CD4-positive, alpha-beta memory T cell (primary cell): Measurements from ENCODE around the gene CLMN. TPM values are rescaled to one million over a fixed set of nuclear protein-coding genes. Genes with fewer than 3 reads are reported as not detected.
A peak's percentile ranks its signal among the peaks of the same experiment; 100 is the strongest.

ENCODE experiments used
- CTCF ChIA-PET: fragments of 350-600 bp; sonication (Branson Sonifier 250); formaldehyde crosslinking; loops from one replicate; lab custom pipeline; 2021; ENCODE audit warnings: inconsistent platforms; ENCODE audit not compliant: partially characterized antibody; lab: Charles Lee
- POLR2A ChIA-PET: fragments of 350-600 bp; sonication (Branson Sonifier 250); formaldehyde crosslinking; loops from one replicate; lab custom pipeline; 2021; ENCODE audit not compliant: partially characterized antibody; lab: Charles Lee
- DNase-seq, 5 donors: peaks; one replicate each; pipeline versions ENCODE4 v3.0.0 to v3.0.0-alpha.2; 2020 to 2022; ENCODE audit warnings: mixed read lengths in 1 of 5
- H3K27ac ChIP-seq: one replicate; pipeline ENCODE4 v1.7.0; 2013; ENCODE audit warnings: low read depth, low read length
- H3K27me3 ChIP-seq: 2 replicates; pipeline ENCODE4 v1.7.0; 2013; ENCODE audit warnings: mild to moderate bottlenecking, low read length, moderate library complexity; ENCODE audit not compliant: insufficient read depth
- H3K36me3 ChIP-seq: 2 replicates; pipeline ENCODE4 v1.7.0; 2013; ENCODE audit warnings: mild to moderate bottlenecking, low read length, moderate library complexity; ENCODE audit not compliant: insufficient read depth
- H3K4me1 ChIP-seq: 2 replicates; pipeline ENCODE4 v1.7.0; 2013; ENCODE audit warnings: mild to moderate bottlenecking, low read length, moderate library complexity; ENCODE audit not compliant: insufficient read depth
- H3K4me3 ChIP-seq, 2 donors: one replicate each; pipeline ENCODE4 v1.7.0; 2013; ENCODE audit warnings: low read length in 2 of 2, mild to moderate bottlenecking in 1 of 2
- H3K9me3 ChIP-seq, 2 donors: one replicate each; pipeline ENCODE4 v1.7.0; 2013; ENCODE audit warnings: low read length in 2 of 2, control low read depth in 1 of 2; ENCODE audit not compliant: control insufficient read depth in 1 of 2
- H3K27ac Mint-ChIP-seq, 7 donors: one replicate each; pipeline ENCODE4 v1.8.0; 2020 to 2021; ENCODE audit warnings: mixed read lengths in 7 of 7, mild to moderate bottlenecking in 6 of 7, inconsistent platforms in 3 of 7, moderate library complexity in 3 of 7
- H3K27me3 Mint-ChIP-seq, 2 donors: one replicate each; pipeline ENCODE4 v1.8.0; 2020 to 2021; ENCODE audit warnings: mixed read lengths in 2 of 2
- H3K36me3 Mint-ChIP-seq, 2 donors: one replicate each; pipeline ENCODE4 v1.8.0; 2020 to 2021; ENCODE audit warnings: mixed read lengths in 2 of 2, inconsistent platforms in 1 of 2, mild to moderate bottlenecking in 1 of 2
- H3K4me1 Mint-ChIP-seq, 4 donors: one replicate each; pipeline ENCODE4 v1.8.0; 2020 to 2021; ENCODE audit warnings: mixed read lengths in 4 of 4, mild to moderate bottlenecking in 1 of 4
- H3K4me3 Mint-ChIP-seq, 8 donors: one replicate each; pipeline ENCODE4 v1.8.0; 2020 to 2021; ENCODE audit warnings: mixed read lengths in 8 of 8, mild to moderate bottlenecking in 7 of 8, moderate library complexity in 6 of 8, inconsistent platforms in 3 of 8
- H3K9me3 Mint-ChIP-seq, 8 donors: one replicate each; pipeline ENCODE4 v1.8.0; 2020 to 2021; ENCODE audit warnings: mixed read lengths in 8 of 8, mild to moderate bottlenecking in 5 of 8, inconsistent platforms in 3 of 8, moderate library complexity in 1 of 8
- intact Hi-C: fragments of 100-400 bp; cut with micrococcal nuclease; formaldehyde crosslinking; loops from one replicate; pipeline ENCODE4 v1.15.1; 2023
- polyA plus RNA-seq, 2 donors: library from polyadenylated mRNA; unstranded; fragments of 300-500 nt; fragmentation: Illumina TruSeq; gene quantifications; one replicate each; pipeline ENCODE4 v1.2.3, GENCODE V29; 2021
- total RNA-seq, 2 experiments: library from RNA; stranded (reverse); gene quantifications; one replicate each; pipeline ENCODE4 v1.2.3, GENCODE V29; 2021

CLMN gene
- total and polyA plus RNA-seq, 4 experiments from 2014 or later, result 0.22 to 0.70 (median 0.65) TPM; not detected in 1

GRCh38 chr14:95361373-95362137 is 41.8 kb upstream of the CLMN start:
- H3K36me3 ChIP-seq, result no peaks in the 10 kb centered on the region
- H3K27ac ChIP-seq, result no peak overlapping the region
- H3K9me3 ChIP-seq, result no peaks in the 10 kb centered on the region
- POLR2A ChIA-PET, result no interaction called here
- CTCF ChIA-PET, result interaction anchor here (0.8 to 1.3 kb wide), 2 partner anchors 9 to 13 kb away, joined by 3 read pairs; no protein-coding TSS in a partner anchor
- Mint-ChIP-seq H3K4me3 (peak overlapping the region in 1 of 8 donors; percentile 15), H3K9me3 (peaks cover 0 to 5% (median 0%) of the 10 kb centered on the region in 8 donors), H3K27me3 (peaks cover 33 to 38% of the 10 kb centered on the region in 2 donors), H3K27ac (peak overlapping the region in 1 of 7 donors; percentile 36), H3K36me3 (no peaks in the 10 kb centered on the region), H3K4me1 (peaks cover 0 to 1% (median 0%) of the 10 kb centered on the region in 4 donors)
- H3K27me3 ChIP-seq, result peaks cover 11% of the 10 kb centered on the region
- no peaks in the 10 kb centered on the region for H3K4me1 ChIP-seq
- no peak overlapping the region for H3K4me3 ChIP-seq
- DNase-seq, result peak in 3 of 5 donors; percentile 3 to 10 (median 7)
- intact Hi-C loops, result no loop called here

DNA sequence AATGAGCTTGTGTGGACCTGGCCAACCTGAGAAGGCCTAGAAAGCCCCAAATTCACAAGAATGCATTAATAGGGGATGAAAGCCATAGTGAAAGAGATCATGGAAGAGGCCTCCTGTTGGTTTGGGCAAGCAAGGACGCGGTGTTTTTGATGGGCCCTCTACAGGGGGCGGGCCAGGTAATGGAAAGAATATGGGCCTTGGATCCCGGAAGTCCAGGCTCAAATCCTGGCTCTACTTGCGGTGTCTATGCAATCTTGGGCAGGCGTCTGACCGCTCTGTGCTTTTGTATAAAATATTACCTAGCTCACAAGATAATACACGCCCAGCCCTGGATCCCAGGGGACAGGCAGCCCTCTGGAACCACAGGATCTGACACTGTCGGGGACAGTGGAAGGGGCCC is 41.1 kb upstream of the CLMN start:
- H3K36me3 Mint-ChIP-seq, result no peaks in the 10 kb centered on the region
- intact Hi-C loops, result no loop called here

DNA sequence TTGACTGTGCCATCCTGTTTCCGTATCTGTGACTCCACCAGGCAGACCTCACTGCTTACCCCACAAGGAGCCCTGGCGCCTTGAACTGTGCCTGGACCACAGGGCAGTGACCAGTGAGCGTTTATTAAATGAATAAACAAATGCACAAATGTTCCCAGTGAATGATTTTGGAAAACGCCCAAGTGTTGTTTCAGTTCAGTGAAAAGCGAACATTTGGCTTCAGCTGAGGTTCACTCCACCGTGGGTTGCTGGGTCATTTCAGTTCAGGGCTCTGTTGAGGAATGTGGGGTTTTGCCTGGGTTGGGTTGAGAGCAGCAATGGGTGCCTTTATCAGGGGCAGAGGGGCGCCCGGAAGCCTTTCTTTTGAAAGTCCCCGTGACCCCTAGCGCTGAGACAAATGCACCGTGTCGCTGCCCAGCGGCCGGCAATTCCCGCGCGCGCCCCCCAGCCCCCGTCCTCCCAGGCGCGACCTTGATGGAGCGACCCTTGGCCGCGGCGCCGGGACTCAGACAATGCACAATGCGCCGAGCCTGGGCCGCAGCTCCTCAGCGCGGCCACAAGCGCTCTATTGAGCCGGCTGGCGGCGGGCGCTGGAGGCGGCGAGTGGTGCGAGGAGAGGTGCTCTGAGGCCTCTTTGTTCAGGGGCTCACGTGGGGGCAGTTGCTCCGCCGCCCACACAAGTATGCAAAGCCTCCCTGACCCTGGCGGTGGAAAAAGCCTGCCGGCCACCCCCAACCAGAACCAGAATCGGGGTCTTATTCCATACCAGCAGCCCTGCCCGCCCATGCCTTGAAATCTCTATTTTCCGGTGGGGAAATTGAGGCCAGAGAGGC is 40.5 kb upstream of the CLMN start:
- peaks cover 27 to 31% of the 10 kb centered on the region in 2 donors for H3K27me3 Mint-ChIP-seq
- Histone ChIP-seq H3K27ac (no peak overlapping the region), H3K27me3 (peaks cover 11% of the 10 kb centered on the region), H3K4me1 (no peaks in the 10 kb centered on the region), H3K36me3 (no peaks in the 10 kb centered on the region), H3K9me3 (no peaks in the 10 kb centered on the region), H3K4me3 (no peak overlapping the region)
- H3K27ac Mint-ChIP-seq, result no peak overlapping the region
- H3K4me1 Mint-ChIP-seq, result peaks cover 0 to 1% (median 0%) of the 10 kb centered on the region in 4 donors
- POLR2A ChIA-PET, result no interaction called here
- H3K9me3 Mint-ChIP-seq, result peaks cover 0 to 3% (median under 1%) of the 10 kb centered on the region in 8 donors
- CTCF ChIA-PET, result no interaction called here
- no peaks in the 10 kb centered on the region for H3K36me3 Mint-ChIP-seq
- intact Hi-C loops, result no loop called here
- no peak for DNase-seq
- H3K4me3 Mint-ChIP-seq, result no peak overlapping the region

More for the DNA sequence above, 41.1 kb upstream of the CLMN start:
- CTCF ChIA-PET, result no interaction called here
- peaks cover 11% of the 10 kb centered on the region for H3K27me3 ChIP-seq
- no peak overlapping the region for H3K4me3 Mint-ChIP-seq
- peaks cover 0 to 4% (median 0%) of the 10 kb centered on the region in 8 donors for H3K9me3 Mint-ChIP-seq
- no peak overlapping the region for H3K27ac Mint-ChIP-seq
- no peak overlapping the region for H3K27ac ChIP-seq
- H3K4me1 Mint-ChIP-seq, result peaks cover 0 to 1% (median 0%) of the 10 kb centered on the region in 4 donors
- no peaks in the 10 kb centered on the region for H3K36me3 ChIP-seq
- H3K4me1 ChIP-seq, result no peaks in the 10 kb centered on the region
- no peaks in the 10 kb centered on the region for H3K9me3 ChIP-seq
- no peak for DNase-seq
- peaks cover 29 to 33% of the 10 kb centered on the region in 2 donors for H3K27me3 Mint-ChIP-seq
- POLR2A ChIA-PET, result no interaction called here
- no peak overlapping the region for H3K4me3 ChIP-seq

GRCh38 chr14:95356245-95356869 is 36.6 kb upstream of the CLMN start:
- CTCF ChIA-PET, result no interaction called here
- POLR2A ChIA-PET, result no interaction called here
- H3K4me1 Mint-ChIP-seq, result no peaks in the 10 kb centered on the region

DNA sequence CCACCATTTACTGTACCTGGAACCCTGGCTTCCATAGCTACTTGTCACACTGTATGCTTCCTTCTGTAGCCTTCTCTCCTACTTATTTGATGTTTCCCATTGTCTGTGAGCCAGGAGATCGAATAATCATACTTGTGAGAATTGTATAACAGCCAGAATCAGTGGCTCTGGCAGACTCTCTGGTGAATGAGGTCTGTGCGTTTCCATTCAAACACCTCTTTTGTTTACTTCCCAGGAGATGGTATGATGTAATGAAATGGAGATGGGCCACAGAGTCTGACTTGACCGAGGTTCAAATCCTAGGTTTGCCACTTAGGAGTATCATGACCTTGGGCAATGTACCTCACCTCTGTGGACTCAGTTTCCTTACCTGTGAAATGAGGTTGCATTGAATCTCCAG is 35.7 kb upstream of the CLMN start:
- no peaks in the 10 kb centered on the region for H3K27me3 ChIP-seq
- no peak overlapping the region for H3K27ac ChIP-seq
- H3K27me3 Mint-ChIP-seq, result peaks cover 11 to 12% of the 10 kb centered on the region in 2 donors
- H3K4me1 Mint-ChIP-seq, result no peaks in the 10 kb centered on the region
- H3K4me3 Mint-ChIP-seq, result no peak overlapping the region
- no peak for DNase-seq
- H3K36me3 Mint-ChIP-seq, result no peaks in the 10 kb centered on the region
- ChIA-PET CTCF (no interaction called here), POLR2A (no interaction called here)
- H3K36me3 ChIP-seq, result no peaks in the 10 kb centered on the region
- no peaks in the 10 kb centered on the region for H3K4me1 ChIP-seq
- no peak overlapping the region for H3K4me3 ChIP-seq
- H3K9me3 ChIP-seq, result no peaks in the 10 kb centered on the region
- H3K9me3 Mint-ChIP-seq, result peaks cover 0 to 19% (median 11%) of the 10 kb centered on the region in 8 donors
- no peak overlapping the region for H3K27ac Mint-ChIP-seq
- intact Hi-C loops, result no loop called here

More at GRCh38 chr14:95356245-95356869, 36.6 kb upstream of the CLMN start:
- Mint-ChIP-seq H3K4me3 (no peak overlapping the region), H3K27me3 (peaks cover 9 to 14% of the 10 kb centered on the region in 2 donors), H3K27ac (no peak overlapping the region), H3K36me3 (no peaks in the 10 kb centered on the region), H3K9me3 (peaks cover 0 to 19% (median 11%) of the 10 kb centered on the region in 8 donors)
- Histone ChIP-seq H3K27ac (no peak overlapping the region), H3K27me3 (peaks cover 5% of the 10 kb centered on the region), H3K4me3 (no peak overlapping the region), H3K4me1 (no peaks in the 10 kb centered on the region), H3K36me3 (no peaks in the 10 kb centered on the region), H3K9me3 (no peaks in the 10 kb centered on the region)
- no peak for DNase-seq
- intact Hi-C loops, result no loop called here

GRCh38 chr14:95354834-95355233 is 35.1 kb upstream of the CLMN start:
- no peak for DNase-seq
- no peaks in the 10 kb centered on the region for H3K4me1 Mint-ChIP-seq
- H3K27me3 Mint-ChIP-seq, result peaks cover 11 to 12% of the 10 kb centered on the region in 2 donors
- intact Hi-C loops, result no loop called here
- Histone ChIP-seq H3K27me3 (no peaks in the 10 kb centered on the region), H3K9me3 (no peaks in the 10 kb centered on the region), H3K4me1 (no peaks in the 10 kb centered on the region), H3K27ac (no peak overlapping the region), H3K36me3 (no peaks in the 10 kb centered on the region), H3K4me3 (no peak overlapping the region)
- ChIA-PET CTCF (no interaction called here), POLR2A (no interaction called here)
- H3K4me3 Mint-ChIP-seq, result no peak overlapping the region
- H3K36me3 Mint-ChIP-seq, result no peaks in the 10 kb centered on the region
- no peak overlapping the region for H3K27ac Mint-ChIP-seq
- peaks cover 0 to 19% (median 11%) of the 10 kb centered on the region in 8 donors for H3K9me3 Mint-ChIP-seq

GRCh38 chr14:95353664-95354063 is 34.0 kb upstream of the CLMN start:
- Histone ChIP-seq H3K4me3 (no peak overlapping the region), H3K27me3 (no peaks in the 10 kb centered on the region), H3K4me1 (no peaks in the 10 kb centered on the region), H3K36me3 (no peaks in the 10 kb centered on the region), H3K9me3 (no peaks in the 10 kb centered on the region), H3K27ac (no peak overlapping the region)
- intact Hi-C loops, result no loop called here
- no peaks in the 10 kb centered on the region for H3K36me3 Mint-ChIP-seq
- peaks cover 0 to 19% (median 11%) of the 10 kb centered on the region in 8 donors for H3K9me3 Mint-ChIP-seq
- no peaks in the 10 kb centered on the region for H3K4me1 Mint-ChIP-seq
- POLR2A ChIA-PET, result no interaction called here
- peaks cover 8 to 15% of the 10 kb centered on the region in 2 donors for H3K27me3 Mint-ChIP-seq
- no peak for DNase-seq
- no peak overlapping the region for H3K4me3 Mint-ChIP-seq
- CTCF ChIA-PET, result no interaction called here
- no peak overlapping the region for H3K27ac Mint-ChIP-seq
